Stimulated activated CD4-positive, alpha-beta T cell treated with anti-CD3 and anti-CD28 coated beads, Interleukin-2, amount 100 ng/mL, for 24 hours (primary cell): Measurements from ENCODE around the gene GRIA3.
"Not testable (repeated sequence)": the region's sequence is repeated elsewhere in the genome, so short reads cannot be mapped to it uniquely, and the experiment has no call there.

Experiments
- DNase-seq, 2 donors: peaks; one replicate each; pipeline ENCODE4 v3.0.0-alpha.2; 2020

GRIA3 gene

DNA sequence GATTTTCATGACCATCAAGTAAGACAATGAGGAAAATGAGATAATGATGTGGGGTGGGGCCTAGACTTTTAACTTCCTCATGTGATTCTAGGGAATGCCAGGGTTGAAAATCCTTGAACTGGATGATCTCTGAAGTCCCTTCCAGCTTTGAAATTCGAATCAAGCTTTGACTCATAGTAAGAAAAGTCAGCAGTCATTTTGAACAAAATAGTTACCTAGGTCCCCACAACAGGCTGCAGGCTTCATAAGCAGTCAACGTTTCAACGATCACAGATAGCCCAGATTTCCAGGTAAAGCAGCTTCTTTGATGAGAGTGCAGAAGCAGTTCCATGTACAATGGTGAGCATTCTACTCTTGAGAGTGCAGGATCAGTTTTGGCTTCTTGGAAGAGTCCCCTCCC lies 93.7 kb downstream of the GRIA3 start:
- no peak for DNase-seq

DNA sequence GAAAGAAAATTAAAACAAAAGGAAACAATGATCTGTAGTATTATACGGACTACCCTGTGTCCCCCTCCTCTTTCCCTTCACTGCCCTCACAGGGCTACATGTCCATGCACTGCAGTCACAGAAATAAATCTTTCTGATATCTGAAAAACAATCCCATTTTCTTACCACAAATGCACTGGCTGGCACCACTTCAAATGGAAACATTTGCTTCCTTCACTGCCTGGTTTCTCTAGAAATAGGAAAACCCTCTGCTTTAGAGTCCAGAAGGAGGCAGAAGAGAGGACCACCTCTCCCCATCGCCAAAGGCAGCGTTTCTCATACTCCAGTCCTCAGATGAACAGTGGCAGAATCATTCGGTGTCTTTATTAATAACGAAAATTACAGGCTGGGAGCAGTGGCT lies 98.2 kb downstream of the GRIA3 start:
- DNase-seq: no peak

DNA sequence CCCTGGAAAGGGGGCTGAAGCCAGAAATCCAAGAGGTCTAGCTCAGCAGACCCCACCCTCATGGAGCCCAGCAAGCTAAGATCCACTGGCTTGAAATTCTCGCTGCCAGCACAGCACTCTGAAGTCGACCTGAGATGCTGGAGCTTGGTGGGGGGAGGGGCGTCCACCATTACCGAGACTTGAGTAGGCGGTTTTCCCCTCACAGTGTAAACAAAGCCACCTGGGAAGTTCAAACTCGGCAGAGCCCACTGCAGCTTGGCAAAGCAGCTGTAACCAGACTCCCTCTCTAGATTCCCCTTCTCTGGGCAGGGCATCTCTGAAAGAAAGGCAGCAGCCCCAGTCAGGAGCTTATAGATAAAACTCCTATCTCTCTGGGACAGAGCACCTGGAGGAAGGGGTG lies 99.3 kb downstream of the GRIA3 start:
- DNase-seq: not testable (repeated sequence)

DNA sequence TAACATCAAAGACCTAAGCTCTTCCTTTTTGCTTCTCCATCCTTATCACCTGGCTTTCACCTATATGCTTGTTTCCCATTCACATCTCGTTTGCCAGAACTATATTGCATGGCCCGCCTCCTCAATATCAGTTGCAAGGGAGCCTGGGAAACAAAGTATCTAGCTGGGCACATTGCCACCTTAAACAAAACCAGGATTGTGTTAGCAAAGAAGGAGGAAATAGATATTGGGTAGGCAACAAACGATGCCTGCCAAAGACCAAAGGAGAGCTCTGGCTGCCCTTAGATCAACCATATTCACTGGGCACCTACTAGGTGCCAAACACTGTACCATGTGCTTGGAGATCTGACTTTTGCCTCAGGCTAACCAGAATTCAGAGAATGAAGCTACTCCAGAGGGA lies 107.5 kb downstream of the GRIA3 start:
- DNase-seq: no peak

DNA sequence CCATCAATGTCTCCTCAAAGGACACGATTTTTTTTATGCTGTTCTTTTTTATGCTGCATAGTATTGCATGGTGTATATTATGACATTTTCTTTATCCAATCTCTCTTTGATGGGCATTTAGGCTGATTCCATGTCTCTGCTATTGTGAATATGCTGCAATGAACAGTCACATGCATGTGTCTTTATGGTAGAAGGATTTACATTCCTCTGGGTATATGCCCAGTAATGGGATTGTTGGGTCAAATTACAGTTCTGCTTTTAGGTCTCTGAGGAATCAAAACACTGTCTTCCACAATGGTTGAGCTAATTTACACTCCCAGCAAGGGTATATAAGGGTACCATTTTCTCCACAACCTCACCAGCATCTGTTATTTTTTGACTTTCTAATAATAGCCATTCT lies 113.9 kb downstream of the GRIA3 start:
- no peak for DNase-seq

DNA sequence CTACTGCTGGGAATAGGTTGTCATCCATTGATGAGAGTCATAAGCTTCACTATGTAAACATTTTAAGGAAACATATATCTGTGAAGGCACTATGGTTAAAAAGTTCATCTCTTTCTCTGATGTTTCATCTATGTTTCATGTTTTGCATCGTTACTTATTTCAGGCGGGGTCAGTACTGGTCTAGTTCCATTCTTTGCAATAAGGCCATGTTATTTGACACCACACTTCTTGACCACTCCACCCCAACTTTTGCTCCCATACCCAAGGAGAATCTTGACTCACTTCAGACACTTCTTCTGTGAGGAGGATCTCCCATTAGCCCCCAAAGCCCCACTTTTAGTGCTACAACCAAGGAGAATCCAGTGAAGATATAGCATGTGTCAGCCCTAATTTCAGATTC lies 119.4 kb downstream of the GRIA3 start:
- no peak for DNase-seq

DNA sequence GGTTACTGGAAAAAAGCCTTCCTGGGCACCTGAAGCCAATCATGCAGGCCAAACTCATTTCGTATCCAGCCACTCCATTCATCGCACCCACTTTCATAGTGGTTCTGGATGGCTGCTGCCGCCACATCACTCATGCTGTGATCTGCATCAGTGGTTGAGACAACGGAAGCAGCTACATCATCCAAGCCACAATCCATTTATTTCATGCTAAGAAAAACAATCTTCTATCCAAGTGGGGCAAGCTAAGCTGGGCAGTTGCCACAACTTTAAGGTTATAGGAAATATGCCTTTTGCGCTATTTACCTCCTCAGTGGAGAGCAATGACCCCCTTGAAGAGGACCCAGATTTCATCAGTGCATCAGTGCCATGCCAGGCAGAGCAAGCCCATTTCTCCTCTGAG lies 124.6 kb downstream of the GRIA3 start:
- DNase-seq: no peak

DNA sequence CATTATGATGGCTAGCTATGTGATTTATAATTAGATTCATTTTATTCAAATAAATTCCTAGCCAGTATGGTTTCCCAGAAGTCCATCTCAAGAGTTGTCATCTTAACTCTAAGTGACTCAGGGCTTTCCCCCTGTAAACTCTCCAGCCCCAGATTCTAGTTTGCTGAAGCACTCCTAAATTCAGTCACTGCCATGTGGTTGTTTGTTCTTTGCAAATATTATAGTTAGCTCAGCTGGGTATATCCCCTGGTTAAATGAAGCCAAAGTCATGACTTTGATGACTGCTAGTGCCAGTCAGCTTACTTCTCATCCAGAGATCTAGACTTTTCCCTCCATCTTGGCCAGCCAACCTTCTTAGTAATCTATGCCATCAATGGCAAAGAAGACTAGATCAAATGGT lies 126.0 kb downstream of the GRIA3 start:
- DNase-seq: no peak

DNA sequence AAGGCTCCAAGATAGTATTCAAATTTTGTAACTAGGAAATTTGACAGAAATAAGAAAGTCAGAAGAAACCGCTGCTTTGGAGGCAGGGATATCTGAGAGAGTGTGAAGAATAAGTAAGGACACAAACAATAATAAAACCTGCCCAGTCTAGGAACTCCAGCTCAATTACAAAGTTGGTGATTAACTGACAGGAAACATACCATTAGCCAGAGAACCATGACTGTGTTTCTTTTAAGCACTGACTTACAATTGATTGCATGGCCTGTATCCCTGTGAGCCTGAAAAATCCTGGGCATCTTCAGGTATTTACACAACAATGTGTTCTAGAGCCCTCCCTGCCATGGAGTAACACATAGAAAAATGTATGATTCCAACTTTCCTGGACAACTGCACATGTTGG lies 127.4 kb downstream of the GRIA3 start:
- no peak for DNase-seq

DNA sequence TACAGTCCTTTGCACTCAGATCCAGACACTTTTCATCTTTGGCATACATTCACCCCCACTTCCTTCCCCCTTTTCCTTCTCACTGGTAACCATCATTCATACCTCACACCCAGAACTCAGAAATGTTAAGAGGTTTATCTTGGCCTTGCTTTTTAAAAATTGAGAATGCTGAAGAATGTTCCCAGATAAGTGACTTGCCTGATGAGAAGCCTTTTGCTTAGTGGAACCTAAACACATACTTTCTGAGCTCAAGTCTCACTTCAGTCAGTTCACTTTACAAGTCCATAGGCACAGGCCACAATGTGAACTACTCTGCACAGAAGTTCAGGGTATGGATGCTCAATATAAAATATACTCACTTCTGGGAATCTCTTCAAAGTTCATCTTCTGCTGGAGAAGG lies 129.4 kb downstream of the GRIA3 start:
- DNase-seq: no peak

DNA sequence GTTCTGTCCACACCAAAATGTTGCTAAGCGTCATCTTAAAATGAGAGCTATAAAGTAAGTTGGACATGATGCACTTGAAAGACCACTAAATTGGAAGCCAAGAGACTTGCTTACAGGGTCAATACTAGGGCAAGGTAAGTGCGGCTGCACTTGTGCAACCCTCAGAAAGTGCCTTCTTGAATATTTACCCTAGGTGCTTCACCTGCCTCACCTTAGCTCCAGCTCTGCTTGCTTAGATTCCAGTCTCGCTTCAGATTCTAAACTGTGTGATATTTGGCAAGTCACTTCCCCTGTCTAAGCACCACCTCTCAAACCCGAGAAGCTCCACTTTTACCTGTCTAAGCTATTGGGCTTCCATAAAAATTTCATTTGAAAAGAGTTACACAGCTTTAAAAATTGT lies 136.5 kb downstream of the GRIA3 start:
- no peak for DNase-seq

DNA sequence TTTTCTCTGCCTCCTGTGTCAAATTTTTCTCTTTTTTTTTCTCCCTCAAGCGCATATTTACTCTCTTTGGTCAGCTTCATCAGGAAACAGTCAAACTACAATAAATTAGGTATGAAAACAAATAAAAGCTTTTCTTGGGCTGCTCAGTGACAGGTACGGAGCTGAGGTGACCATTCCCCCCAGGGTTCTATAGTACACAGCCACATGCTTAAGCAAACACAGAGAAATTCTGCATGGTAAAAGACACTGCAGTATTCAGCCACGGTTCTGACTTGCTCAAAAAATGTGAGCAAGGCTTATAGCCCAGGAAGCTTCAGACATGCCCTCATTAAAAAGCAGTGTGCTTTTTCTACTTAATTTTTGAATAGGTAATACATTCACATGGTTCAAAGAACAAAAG lies 138.5 kb downstream of the GRIA3 start:
- no peak for DNase-seq

DNA sequence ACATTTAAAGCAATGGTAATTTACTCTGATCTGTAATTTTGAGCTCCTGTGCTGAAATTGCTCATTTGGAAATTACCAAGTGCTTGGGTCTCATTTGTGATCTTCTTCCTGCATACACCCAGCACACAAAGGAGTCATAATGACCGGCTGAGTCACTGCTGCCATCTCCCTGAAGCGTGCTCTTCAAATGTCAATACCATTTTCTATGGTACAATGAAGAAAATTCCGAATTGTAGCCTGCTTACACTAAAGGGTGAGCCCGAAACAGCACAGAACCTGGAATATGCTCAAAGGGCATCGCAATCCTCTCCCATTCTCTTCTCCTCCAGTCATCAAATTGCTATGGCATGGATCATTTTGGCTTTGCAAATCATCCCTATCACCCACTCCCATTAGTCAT lies 140.5 kb downstream of the GRIA3 start:
- DNase-seq: no peak

DNA sequence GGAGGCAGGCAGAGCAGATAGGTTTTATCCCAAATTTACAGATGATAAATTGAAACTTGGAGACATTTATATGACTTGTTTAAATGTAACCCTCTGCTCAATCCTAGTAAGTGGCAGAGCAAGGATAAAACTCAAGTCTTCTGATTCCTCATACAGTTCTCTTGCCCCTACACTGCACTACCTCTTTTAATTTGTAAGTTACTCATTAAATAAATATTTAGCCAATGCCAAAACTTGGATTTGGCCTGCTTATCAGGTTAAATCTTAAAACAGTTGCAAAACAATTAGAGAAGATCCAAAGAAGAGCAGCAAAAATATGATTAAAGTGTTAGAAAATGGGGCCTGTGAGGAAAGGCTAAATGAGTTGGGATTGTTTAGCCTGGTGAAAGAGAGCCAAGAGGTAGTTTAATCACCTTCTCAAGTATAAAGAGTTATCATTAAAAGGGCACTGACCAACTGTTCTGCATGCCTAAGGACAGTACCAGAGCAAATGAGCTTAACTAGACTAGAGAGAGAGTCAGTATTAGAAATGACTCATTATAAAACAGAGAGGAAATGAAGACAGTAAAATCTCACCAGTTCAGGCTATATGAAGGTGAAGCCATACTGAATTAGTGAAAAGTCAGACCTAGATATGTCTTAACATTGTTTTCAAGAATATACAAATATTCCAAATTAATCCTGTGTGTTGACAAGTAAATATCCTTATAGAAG lies 146.3 kb downstream of the GRIA3 start:
- DNase-seq: no peak

DNA sequence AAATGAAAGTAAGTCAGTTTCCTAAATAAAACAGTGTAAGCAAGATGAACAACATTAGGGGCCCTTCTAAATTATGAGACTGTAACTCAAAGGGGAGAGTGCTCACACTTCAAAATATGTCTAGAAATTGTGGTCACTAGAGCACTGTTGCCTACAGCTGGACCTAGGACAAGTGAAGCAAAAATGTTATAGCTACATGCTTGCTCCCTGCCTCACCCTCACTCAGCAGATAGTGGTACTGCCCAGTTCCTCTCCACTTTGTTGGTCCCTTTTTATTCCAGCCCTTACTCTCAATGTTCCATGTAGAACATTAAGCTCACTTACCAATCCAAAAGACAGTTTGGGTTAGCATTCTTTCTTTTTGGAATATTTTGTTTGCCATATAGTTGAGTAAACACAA lies 147.3 kb downstream of the GRIA3 start:
- DNase-seq: no peak

DNA sequence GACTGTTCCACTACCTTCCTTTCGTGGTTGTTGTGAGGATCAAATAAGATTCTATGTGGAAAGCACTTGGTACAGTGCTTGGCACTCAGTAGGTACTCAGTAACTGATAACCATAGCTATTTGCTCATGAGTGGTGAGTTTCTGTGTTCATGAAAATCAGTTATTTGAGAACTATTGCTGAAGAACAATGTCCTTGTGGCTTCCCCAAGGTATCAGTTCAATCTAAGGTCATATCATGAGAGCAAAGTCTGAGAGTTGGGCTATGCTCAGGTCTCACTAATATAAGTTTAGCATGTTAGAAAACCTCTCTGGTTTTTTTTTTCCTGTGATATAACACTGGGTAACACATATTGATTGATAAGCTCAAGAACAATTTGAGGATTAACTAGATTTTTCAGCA lies 147.8 kb downstream of the GRIA3 start:
- DNase-seq: no peak

DNA sequence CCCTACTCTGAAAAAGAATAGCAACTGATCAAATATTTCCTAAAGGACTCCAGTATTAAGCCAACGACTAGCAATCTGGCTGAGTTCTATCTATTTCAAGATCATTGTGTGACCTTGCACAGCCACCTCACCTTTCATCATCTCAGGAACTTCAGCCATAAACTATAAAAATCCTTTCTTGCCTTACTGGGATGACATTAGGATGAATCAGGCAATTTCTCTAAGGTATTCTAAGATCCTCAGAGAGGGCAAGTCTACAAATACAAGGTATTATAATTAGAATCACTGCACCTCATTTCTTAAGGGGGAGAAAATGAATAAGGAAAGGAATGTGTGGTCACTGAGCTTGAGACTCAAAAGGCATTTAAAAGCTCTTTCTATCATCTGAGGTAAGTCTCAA lies 152.6 kb downstream of the GRIA3 start:
- DNase-seq: no peak

DNA sequence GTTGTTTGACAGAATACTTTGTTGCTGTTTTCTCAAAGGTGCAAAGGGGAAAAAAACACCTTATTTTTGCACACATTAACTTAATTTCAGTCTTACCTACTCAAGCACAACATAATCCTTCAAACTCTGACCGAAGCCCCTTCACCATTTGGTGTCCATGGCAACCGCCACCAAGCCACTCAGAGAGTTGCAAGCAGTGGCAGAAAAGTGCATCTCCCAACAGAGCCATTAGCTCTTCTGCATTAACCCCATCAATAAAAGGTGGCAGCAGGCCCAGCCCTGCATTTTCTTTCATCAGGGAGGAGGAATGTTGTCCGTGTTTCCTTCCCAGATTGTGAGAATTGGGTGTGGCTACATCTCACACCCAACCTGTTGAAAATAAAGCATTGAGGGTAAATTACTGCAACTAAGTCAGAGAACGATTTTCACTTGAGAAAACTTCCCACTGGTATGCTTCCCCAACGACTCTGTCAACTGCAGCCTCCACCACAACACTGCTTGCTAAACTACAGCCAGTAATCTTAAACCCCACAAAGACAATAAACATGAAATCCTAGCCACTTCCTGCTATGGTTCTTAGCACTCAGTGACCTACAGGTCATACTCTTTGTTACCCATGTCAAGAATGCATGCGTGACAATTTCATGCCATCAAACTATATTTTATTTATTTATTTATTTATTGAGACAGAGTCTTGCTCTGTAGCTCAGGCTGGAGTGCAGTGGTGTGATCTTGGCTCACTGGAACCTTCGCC lies 154.0 kb downstream of the GRIA3 start:
- no peak for DNase-seq

DNA sequence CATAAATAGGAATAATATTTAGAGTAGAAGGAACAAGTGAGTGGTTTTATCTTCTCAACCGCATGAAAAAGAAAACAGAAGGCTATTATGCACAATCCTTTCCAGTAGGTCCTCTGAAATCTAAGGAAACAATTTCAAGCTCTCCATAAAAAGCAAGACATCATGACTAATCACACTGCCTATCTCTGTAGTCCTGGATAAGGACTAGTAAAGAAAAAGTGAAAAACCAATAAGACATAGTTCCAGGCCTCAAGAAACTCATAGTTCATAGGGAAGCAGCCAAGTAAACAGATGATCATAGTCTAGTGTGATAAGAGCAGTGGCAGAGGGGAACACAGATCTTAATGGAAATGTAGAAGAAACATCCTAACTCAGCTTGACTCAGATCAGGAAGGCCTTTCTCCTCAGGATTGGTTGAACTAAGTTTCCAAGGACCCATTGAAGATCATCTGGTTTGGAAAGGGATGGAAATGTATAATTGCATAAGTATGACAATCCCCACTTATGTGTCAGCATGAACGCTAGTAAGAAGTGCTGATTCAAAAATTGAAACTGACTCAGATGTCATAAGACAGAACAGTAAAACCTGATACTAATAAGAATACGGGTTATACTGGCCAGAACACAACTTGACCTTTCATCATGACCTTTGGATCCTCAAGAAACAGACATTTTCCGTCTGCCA lies 155.3 kb downstream of the GRIA3 start:
- no peak for DNase-seq

DNA sequence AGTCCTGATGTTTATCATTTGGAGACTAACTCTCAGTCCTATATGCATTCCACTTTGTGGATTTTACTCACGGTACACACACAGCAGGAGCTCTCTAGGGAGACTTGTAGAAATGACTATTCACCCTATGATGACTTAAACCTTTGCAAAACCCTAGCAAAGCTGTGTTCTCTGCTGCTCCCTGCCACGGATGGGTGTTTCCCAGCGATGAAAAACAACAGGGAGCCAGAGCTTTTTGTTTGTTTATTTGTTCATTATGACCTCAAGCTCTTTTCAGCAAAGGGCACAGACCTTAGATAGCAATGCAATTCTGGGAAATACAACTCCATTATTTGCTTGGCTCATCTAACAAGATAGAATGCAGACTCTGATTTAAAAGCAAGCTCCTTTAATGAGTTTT lies 156.6 kb downstream of the GRIA3 start:
- no peak for DNase-seq

DNA sequence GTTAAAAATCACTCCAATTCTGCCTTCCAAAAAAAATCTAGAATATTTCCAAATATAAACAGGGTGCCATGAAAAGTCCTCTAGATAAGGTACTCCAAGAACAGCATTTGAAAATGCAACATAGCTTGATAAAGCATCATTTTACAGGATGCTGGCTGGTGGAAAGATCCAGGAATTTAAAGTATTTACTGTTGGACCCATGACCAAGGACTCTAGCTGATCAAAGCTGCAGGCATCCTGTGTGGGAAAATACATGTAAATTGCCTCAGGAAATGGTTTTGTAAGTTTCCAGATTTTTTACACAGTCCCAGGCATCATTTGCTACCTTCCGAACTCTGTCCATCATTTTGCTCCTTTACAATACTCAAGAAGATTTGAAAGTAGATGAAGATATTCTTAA lies 164.4 kb downstream of the GRIA3 start:
- no peak for DNase-seq

DNA sequence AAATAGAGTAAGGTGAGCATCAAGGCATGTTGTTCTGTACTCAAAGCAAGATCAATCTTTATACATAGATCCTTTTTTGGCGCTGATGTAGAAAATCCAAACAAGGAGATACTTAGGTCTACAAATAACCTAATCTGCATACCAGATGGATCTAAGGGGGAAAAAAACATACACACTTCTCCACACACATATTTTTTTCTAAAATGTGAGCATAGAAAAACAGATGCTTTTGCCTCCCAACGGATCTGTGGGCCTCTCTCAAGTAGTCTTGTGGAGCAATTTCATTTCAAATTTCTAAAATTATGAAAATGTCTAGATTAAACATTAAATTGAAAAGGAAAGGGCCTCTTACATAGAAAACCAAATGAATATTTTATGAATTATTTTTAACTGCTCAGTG lies 166.1 kb downstream of the GRIA3 start:
- DNase-seq: no peak

DNA sequence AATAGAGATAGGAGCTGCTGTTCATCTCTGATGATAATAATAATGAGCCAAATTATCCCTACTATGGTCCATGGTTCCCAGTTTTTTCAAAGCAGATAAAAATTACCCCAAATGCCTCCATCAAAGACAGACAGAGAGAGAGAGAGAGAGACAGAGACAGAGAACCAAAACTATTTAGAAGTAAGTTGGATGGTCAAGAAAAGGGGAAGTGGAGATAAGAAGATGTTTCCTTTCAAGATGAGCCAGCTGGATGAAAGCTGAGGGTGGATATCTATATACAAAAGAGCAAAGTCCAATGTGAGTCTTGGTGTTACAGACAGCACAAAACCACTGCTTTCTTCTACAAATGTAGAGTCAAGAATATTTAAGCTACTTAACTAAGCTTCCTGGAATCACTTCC lies 173.9 kb downstream of the GRIA3 start:
- no peak for DNase-seq

DNA sequence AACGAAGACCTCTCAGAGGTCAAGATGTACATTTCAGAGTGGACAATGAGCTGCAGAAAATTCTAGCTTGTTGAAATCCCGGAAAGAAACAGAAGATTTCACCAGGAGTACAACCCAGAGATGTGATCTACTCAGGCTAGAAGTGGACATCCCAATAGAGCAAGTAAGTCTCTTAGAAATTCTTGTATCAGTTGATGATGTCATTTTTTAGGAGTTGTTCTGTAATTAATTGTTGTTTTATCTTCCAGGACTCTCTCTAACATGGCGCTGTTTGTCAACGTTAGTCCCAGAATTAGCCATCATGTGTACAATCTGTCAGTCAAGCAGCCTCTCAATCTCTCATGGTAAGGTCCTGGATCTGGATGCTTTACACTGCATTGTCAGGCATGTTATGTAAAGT lies 174.4 kb downstream of the GRIA3 start:
- DNase-seq: no peak
